Measurements from ENCODE around the gene ZNF385C.

DNA sequence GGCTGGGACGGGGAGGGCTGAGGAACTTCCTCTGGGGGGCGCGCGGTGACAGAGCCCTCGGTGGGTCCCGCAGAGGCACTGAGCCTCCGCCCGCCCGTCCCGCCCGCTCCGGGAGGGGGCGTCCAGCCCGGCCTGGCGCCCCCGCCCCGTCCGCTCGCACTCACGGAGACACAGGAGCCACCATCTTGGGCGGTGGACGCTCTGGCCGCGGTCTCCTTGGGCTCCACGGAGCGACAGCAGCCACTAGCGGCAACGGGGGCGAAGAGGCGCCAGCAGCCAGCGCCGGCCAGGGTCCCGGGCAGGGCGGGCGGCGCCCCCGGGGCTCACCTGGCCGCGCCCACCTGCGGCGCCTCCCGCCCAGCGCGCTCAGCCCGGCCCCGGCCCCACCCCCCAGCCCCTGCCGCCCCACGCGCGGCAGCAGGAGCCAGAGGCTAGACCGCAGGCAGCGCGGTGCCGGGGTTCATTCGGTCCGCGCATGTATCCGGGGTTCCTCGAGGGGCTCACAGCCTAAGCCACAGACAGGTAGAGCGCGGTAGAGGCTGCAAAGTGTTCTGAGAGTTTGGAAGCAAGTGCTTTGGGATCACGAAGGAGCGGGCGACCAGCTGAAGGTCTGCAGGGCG lies 47.8 kb downstream of the ZNF385C start, which contains the start of gene C17orf113:
- TF ChIP-seq, protein P1, sequence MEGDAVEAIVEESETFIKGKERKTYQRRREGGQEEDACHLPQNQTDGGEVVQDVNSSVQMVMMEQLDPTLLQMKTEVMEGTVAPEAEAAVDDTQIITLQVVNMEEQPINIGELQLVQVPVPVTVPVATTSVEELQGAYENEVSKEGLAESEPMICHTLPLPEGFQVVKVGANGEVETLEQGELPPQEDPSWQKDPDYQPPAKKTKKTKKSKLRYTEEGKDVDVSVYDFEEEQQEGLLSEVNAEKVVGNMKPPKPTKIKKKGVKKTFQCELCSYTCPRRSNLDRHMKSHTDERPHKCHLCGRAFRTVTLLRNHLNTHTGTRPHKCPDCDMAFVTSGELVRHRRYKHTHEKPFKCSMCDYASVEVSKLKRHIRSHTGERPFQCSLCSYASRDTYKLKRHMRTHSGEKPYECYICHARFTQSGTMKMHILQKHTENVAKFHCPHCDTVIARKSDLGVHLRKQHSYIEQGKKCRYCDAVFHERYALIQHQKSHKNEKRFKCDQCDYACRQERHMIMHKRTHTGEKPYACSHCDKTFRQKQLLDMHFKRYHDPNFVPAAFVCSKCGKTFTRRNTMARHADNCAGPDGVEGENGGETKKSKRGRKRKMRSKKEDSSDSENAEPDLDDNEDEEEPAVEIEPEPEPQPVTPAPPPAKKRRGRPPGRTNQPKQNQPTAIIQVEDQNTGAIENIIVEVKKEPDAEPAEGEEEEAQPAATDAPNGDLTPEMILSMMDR (IDR thresholded peaks at IDR 0.05), result peak; percentile 11 to 56 (median 33)
- TF ChIP-seq POLR2A (IDR thresholded peaks at IDR 0.05), result no peak

Data from heart left ventricle (tissue), 13 donors.